HEK293 (cell line): Measurements from ENCODE around the gene ATOH7.
"Not testable (repeated sequence)": the region's sequence is repeated elsewhere in the genome, so short reads cannot be mapped to it uniquely, and the experiment has no call there.

Source experiments
- CTCF ChIA-PET: fragments of 350-600 bp; formaldehyde crosslinking; extraction: SDS; loops from one replicate; lab custom pipeline; 2021; ENCODE audit warnings: antibody characterized with exemption; lab: Yijun Ruan, JAX
- POLR2A ChIA-PET: fragments of 300-600 bp; formaldehyde crosslinking; extraction: SDS; loops from one replicate; lab custom pipeline; 2020; ENCODE audit warnings: antibody characterized with exemption, inconsistent platforms; lab: Yijun Ruan, JAX
- H3K27ac ChIP-seq: fragments of 200-500 bp; sonication (Bioruptor generic); 2 replicates; pipeline ENCODE4 v1.5.1; 2014; ENCODE audit warnings: low read depth, low read length, control low read depth, inconsistent platforms; ENCODE audit errors: extremely low read depth
- H3K36me3 ChIP-seq, 2 experiments: fragments of 200-500 bp in 1 of 2; sonication (Bioruptor generic) in 1 of 2; 1 replicate in 1 of 2; 2 replicates in 1 of 2; pipeline ENCODE4 v1.5.1; 2014 to 2017; ENCODE audit warnings: inconsistent platforms in 2 of 2, low read length in 2 of 2; ENCODE audit not compliant: control insufficient read depth in 2 of 2, insufficient read depth in 1 of 2
- H3K4me1 ChIP-seq: fragments of 200-500 bp; sonication (Bioruptor generic); 2 replicates; pipeline ENCODE4 v1.5.1; 2014; ENCODE audit warnings: mild to moderate bottlenecking, low read length, inconsistent platforms; ENCODE audit not compliant: control insufficient read depth, insufficient read depth
- H3K4me3 ChIP-seq: 2 replicates; pipeline ENCODE4 v1.5.1; 2011; ENCODE audit warnings: low read depth, mild to moderate bottlenecking, control low read depth, low read length, moderate library complexity
- H3K9me3 ChIP-seq: fragments of 200-500 bp; sonication (Bioruptor generic); 2 replicates; pipeline ENCODE4 v1.5.1; 2014; ENCODE audit warnings: low read depth, low read length, inconsistent platforms; ENCODE audit not compliant: control insufficient read depth, insufficient read depth
- EGR2 ChIP-seq: fragments of 450-650 bp; formaldehyde crosslinking; IDR thresholded peaks from 2 replicates; pipeline ENCODE4 v1.5.1; 2016; ENCODE audit warnings: low read depth, missing biosample characterization, missing genetic modification characterization
- GLIS2 ChIP-seq: fragments of 450-650 bp; formaldehyde crosslinking; IDR thresholded peaks from 2 replicates; pipeline ENCODE4 v1.5.1; 2016; ENCODE audit warnings: missing biosample characterization, missing genetic modification characterization
- MYNN ChIP-seq: fragments of 450-650 bp; formaldehyde crosslinking; IDR thresholded peaks from 2 replicates; pipeline ENCODE4 v1.5.1; 2016; ENCODE audit warnings: missing biosample characterization, missing genetic modification characterization, borderline replicate concordance
- RBAK ChIP-seq: fragments of 450-650 bp; formaldehyde crosslinking; IDR thresholded peaks from 2 replicates; pipeline ENCODE4 v1.5.1; 2016; ENCODE audit warnings: missing biosample characterization, missing genetic modification characterization
- SETDB1 ChIP-seq: IDR thresholded peaks from one replicate; pipeline ENCODE4 v1.6.1; 2017; ENCODE audit warnings: mild to moderate bottlenecking, low read length, moderate library complexity, mixed read lengths; ENCODE audit not compliant: insufficient read length
- YY1 ChIP-seq: fragments of 450-650 bp; formaldehyde crosslinking; IDR thresholded peaks from 2 replicates; pipeline ENCODE4 v1.5.1; 2018; ENCODE audit warnings: missing biosample characterization, missing genetic modification characterization
- ZNF155 ChIP-seq: fragments of 450-650 bp; formaldehyde crosslinking; IDR thresholded peaks from 2 replicates; pipeline ENCODE4 v1.5.1; 2016; ENCODE audit warnings: missing biosample characterization, missing genetic modification characterization
- ZNF202 ChIP-seq: fragments of 450-650 bp; formaldehyde crosslinking; IDR thresholded peaks from 2 replicates; pipeline ENCODE4 v1.5.1; 2016; ENCODE audit warnings: missing biosample characterization, missing genetic modification characterization, borderline replicate concordance
- ZNF335 ChIP-seq: fragments of 450-650 bp; formaldehyde crosslinking; conservative IDR thresholded peaks from 2 replicates; pipeline ENCODE4 v1.5.1; 2016; ENCODE audit warnings: missing biosample characterization, missing genetic modification characterization
- ZNF624 ChIP-seq: fragments of 450-650 bp; formaldehyde crosslinking; IDR thresholded peaks from 2 replicates; pipeline ENCODE4 v1.5.1; 2017; ENCODE audit warnings: missing biosample characterization, missing genetic modification characterization
- ZNF664 ChIP-seq: fragments of 450-650 bp; formaldehyde crosslinking; IDR thresholded peaks from 2 replicates; pipeline ENCODE4 v1.5.1; 2016; ENCODE audit warnings: missing biosample characterization, missing genetic modification characterization
- ZNF792 ChIP-seq: fragments of 450-650 bp; formaldehyde crosslinking; IDR thresholded peaks from 2 replicates; pipeline ENCODE4 v1.5.1; 2016; ENCODE audit warnings: missing biosample characterization, missing genetic modification characterization
- ZNF830 ChIP-seq: fragments of 450-650 bp; IDR thresholded peaks from 2 replicates; pipeline ENCODE4 v1.5.0; 2018; ENCODE audit warnings: missing biosample characterization, missing genetic modification characterization, low read depth, mild to moderate bottlenecking, moderate library complexity
- ZNF837 ChIP-seq: fragments of 450-650 bp; formaldehyde crosslinking; IDR thresholded peaks from 2 replicates; pipeline ENCODE4 v1.5.1; 2016; ENCODE audit warnings: missing biosample characterization, missing genetic modification characterization
- TF ChIP-seq, protein P1 (sequence below): fragments of 450-650 bp; IDR thresholded peaks from 2 replicates; pipeline ENCODE4 v1.5.1; 2018; ENCODE audit warnings: missing biosample characterization, missing genetic modification characterization

ATOH7 gene

DNA sequence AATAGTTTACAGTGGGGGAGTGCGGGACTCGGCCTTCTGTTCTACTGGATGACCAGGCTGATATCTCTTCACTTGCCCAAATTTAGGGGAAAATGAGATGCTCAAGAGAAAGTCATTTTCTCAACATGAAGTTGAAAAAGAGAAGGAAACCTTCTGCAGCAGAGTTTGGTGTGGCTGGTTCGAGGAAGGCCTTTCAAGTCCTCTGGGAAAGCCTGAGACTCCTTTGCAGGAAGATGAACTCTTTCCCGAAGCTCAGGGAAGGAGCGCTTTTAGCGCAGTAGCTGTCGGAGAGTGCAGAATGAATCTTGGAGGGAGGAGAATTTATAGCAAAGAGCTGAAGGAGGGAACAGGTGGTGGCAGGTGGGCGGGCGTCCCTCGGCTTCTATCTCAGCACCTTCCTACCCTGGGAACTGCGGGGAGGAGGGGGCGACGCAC, at the start of gene ATOH7:
Gene ATOH7, minus strand, starts transcription at position 297 of the 435 bp plus-strand sequence. CDS start 436 bp downstream, outside the sequence.
- POLR2A ChIA-PET, result interaction anchor here (0.6 to 2.9 kb wide), 2 partner anchors 43 to 100 kb away, joined by 5 to 11 read pairs; partner anchors contain the start of gene HNRNPH3
- CTCF ChIA-PET, result interaction anchor here (0.9 kb wide), 1 partner anchor 9 kb away, joined by 3 read pairs; no protein-coding TSS in a partner anchor

DNA sequence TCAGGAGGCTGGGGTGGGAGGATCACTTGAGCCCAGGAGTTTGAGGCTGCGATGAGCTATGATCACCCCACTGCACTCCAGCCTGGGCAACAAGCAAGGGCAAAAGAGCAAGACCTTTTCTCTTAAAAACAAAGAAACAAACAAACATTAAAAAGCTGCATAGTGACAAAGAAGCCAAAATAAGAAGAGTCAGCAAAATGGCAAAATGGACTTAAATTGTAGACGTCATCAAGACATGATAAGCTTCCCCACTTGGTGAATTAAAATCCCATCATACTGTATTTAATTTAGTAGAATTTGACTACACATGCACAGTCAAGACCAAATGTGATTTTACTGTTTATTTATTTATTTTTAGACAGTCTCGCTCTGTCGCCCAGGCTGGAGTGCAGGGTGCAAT, 48.8 kb upstream of the ATOH7 start:
- ChIA-PET POLR2A (no interaction called here), CTCF (no interaction called here)
- Histone ChIP-seq H3K4me3 (no peak overlapping the region), H3K4me1 (no peaks in the 10 kb centered on the region), H3K36me3 (no peaks in the 10 kb centered on the region), H3K27ac (no peak overlapping the region), H3K9me3 (no peaks in the 10 kb centered on the region)
- no peak for TF ChIP-seq YY1 (tag by site-specific recombination)
- no peak for TF ChIP-seq ZNF792 (tag by site-specific recombination)
- no peak for TF ChIP-seq ZNF155
- no peak for TF ChIP-seq ZNF202
- TF ChIP-seq ZNF837 (tag by site-specific recombination), result no peak
- TF ChIP-seq ZNF830 (tag by site-specific recombination), result no peak
- TF ChIP-seq GLIS2 (tag by site-specific recombination), result no peak
- no peak for TF ChIP-seq ZNF664 (tag by site-specific recombination)
- no peak for TF ChIP-seq MYNN (tag by site-specific recombination)
- TF ChIP-seq ZNF624 (tag by site-specific recombination), result no peak

More for the DNA sequence above, at the start of gene ATOH7:
- H3K4me3 ChIP-seq, result peak within 1 kb of the TSS; percentile 54
- TF ChIP-seq, protein P1, sequence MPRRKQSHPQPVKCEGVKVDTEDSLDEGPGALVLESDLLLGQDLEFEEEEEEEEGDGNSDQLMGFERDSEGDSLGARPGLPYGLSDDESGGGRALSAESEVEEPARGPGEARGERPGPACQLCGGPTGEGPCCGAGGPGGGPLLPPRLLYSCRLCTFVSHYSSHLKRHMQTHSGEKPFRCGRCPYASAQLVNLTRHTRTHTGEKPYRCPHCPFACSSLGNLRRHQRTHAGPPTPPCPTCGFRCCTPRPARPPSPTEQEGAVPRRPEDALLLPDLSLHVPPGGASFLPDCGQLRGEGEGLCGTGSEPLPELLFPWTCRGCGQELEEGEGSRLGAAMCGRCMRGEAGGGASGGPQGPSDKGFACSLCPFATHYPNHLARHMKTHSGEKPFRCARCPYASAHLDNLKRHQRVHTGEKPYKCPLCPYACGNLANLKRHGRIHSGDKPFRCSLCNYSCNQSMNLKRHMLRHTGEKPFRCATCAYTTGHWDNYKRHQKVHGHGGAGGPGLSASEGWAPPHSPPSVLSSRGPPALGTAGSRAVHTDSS (tag by site-specific recombination), result 0 out of 2 replicates have a peak, but pooled peaks have one; percentile 18
- TF ChIP-seq ZNF335 (tag by site-specific recombination) (0 out of 2 replicates have a peak, but pooled peaks have one; percentile 34), RBAK (tag by site-specific recombination) (no peak), EGR2 (tag by site-specific recombination) (peak; percentile 14; the same call in 1 of the 2 replicates), ZNF155 (no peak)
- H3K4me1 ChIP-seq, result peaks cover 3% of the 10 kb centered on the region; the same call in 1 of the 2 replicates
- peak within 1 kb of the TSS; percentile 68; the same call in 1 of the 2 replicates for H3K27ac ChIP-seq
- H3K36me3 ChIP-seq, result no peaks in the 10 kb centered on the region
- no peaks in the 10 kb centered on the region for H3K9me3 ChIP-seq

DNA sequence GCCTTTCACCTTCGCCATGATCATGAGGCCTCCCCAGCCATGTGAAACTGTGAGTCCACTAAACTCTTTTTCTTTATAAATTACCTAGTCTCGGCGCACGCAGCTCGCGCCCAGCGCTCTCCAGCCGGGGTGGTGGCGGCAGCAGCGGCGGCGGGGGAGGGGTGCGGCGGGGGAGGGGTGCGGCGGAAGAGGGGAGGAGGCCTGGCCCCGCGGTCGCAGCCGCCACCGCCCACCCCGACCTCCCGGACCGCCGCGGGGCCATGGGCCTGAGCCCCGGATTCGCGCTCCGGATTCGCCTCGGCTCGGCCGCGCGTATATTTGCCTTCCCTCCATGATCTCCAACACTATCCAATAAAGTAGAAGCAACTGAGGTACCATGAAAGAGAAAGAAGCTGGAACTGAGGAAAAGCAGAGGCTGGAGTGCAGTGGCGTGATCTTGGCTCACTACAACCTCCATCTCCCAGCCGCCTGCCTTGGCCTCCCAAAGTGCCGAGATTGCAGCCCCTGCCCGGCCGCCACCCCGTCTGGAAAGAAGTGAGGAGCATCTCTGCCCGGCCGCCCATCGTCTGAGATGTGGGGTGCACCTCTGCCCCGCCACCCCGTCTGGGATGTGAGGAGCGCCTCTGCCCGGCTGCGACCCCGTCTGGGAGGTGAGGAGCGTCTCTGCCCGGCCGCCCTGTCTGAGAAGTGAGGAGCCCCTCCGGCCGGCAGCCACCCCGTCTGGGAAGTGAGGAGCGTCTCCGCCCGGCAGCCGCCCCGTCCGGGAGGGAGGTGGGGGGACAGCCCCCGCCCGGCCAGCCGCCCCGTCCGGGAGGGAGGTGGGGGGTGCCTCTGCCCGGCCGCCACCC, 47.2 kb upstream of the ATOH7 start:
- POLR2A ChIA-PET, result interaction anchor here (0.6 kb wide), 1 partner anchor 54 kb away, joined by 3 read pairs; the partner anchor contains the start of gene PBLD
- CTCF ChIA-PET, H3K4me3 ChIP-seq, H3K4me1 ChIP-seq, H3K27ac ChIP-seq, H3K9me3 ChIP-seq, H3K36me3 ChIP-seq: not testable (repeated sequence)

DNA sequence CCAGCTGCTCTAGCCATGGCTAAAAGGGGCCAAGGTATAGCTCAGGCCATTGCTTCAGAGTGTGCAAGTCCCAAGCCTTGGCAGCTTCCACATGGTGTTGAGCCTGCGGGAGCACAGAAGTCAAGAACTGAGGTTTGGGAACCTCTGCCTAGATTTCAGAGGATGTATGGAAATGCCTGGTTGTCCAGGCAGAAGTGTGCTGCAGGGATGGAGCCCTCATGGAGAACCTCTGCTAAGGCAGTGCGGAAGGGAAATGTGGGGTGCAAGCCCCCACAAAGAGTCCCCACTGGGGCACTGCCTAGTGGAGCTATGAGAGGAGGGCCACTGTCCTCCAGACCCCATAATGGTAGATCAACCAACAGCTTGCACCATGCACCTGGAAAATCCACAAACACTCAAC, 45.9 kb upstream of the ATOH7 start:
- H3K4me3 ChIP-seq, H3K27ac ChIP-seq, CTCF ChIA-PET, H3K4me1 ChIP-seq, H3K9me3 ChIP-seq, POLR2A ChIA-PET, H3K36me3 ChIP-seq: not testable (repeated sequence)
- peak; percentile 73 for TF ChIP-seq SETDB1
